Measurements from ENCODE around the gene ZC2HC1C.

- TF ChIP-seq, protein P1, sequence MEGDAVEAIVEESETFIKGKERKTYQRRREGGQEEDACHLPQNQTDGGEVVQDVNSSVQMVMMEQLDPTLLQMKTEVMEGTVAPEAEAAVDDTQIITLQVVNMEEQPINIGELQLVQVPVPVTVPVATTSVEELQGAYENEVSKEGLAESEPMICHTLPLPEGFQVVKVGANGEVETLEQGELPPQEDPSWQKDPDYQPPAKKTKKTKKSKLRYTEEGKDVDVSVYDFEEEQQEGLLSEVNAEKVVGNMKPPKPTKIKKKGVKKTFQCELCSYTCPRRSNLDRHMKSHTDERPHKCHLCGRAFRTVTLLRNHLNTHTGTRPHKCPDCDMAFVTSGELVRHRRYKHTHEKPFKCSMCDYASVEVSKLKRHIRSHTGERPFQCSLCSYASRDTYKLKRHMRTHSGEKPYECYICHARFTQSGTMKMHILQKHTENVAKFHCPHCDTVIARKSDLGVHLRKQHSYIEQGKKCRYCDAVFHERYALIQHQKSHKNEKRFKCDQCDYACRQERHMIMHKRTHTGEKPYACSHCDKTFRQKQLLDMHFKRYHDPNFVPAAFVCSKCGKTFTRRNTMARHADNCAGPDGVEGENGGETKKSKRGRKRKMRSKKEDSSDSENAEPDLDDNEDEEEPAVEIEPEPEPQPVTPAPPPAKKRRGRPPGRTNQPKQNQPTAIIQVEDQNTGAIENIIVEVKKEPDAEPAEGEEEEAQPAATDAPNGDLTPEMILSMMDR (IDR thresholded peaks at IDR 0.05), result no peak
- TF ChIP-seq POLR2A (IDR thresholded peaks at IDR 0.05), result no peak
Measured at GRCh38 chr14:75053396-75054291, 15.8 kb upstream of the ZC2HC1C start.
